Karpas-422 (cell line): ENCODE measurements around the gene NLRP6. TPM values are rescaled to one million over a fixed set of nuclear protein-coding genes. Genes with fewer than 3 reads are reported as not detected.

ENCODE experiments used
- DNase-seq: peaks from one replicate; pipeline ENCODE4 v3.0.0-alpha.2; 2015
- H2AFZ ChIP-seq: fragments of 200-600 bp; sonication (generic); 2 replicates; pipeline ENCODE4 v1.6.1; 2014; ENCODE audit warnings: antibody characterized with exemption, low read length, mixed read lengths
- H3K27ac ChIP-seq: fragments of 200-600 bp; sonication (generic); 2 replicates; pipeline ENCODE4 v1.5.1; 2014; ENCODE audit warnings: mild to moderate bottlenecking, low read length, moderate library complexity
- H3K27me3 ChIP-seq: fragments of 200-600 bp; sonication (generic); 2 replicates; pipeline ENCODE4 v1.6.1; 2014; ENCODE audit warnings: low read length, mixed read lengths
- H3K36me3 ChIP-seq: fragments of 200-600 bp; sonication (generic); 2 replicates; pipeline ENCODE4 v1.6.1; 2014; ENCODE audit warnings: low read length, mixed read lengths; ENCODE audit not compliant: insufficient read depth
- H3K4me1 ChIP-seq: fragments of 200-600 bp; sonication (generic); 2 replicates; pipeline ENCODE4 v1.6.1; 2014; ENCODE audit warnings: mild to moderate bottlenecking, low read length, mixed read lengths
- H3K4me2 ChIP-seq: fragments of 200-600 bp; sonication (generic); 2 replicates; pipeline ENCODE4 v1.6.1; 2014; ENCODE audit warnings: low read length, low read depth, mild to moderate bottlenecking; ENCODE audit not compliant: poor library complexity, severe bottlenecking
- H3K4me3 ChIP-seq: fragments of 200-600 bp; sonication (generic); 2 replicates; pipeline ENCODE4 v1.5.1; 2014; ENCODE audit warnings: mild to moderate bottlenecking, antibody characterized with exemption, low read length, mixed read lengths
- H3K79me2 ChIP-seq: fragments of 200-600 bp; sonication (generic); 2 replicates; pipeline ENCODE4 v1.6.1; 2014; ENCODE audit warnings: mild to moderate bottlenecking, low read length, mixed read lengths
- H3K9ac ChIP-seq: fragments of 200-600 bp; sonication (generic); 2 replicates; pipeline ENCODE4 v1.6.0; 2014; ENCODE audit warnings: low read length
- H3K9me2 ChIP-seq: fragments of 200-600 bp; sonication (generic), shearing (Covaris generic); replicated peaks from 2 replicates; pipeline ENCODE4 v1.6.0; 2014; ENCODE audit warnings: mild to moderate bottlenecking, low read length, moderate library complexity; ENCODE audit not compliant: insufficient read depth
- H3K9me3 ChIP-seq: fragments of 300-700, 200-600 bp; sonication (generic); 2 replicates; pipeline ENCODE4 v1.6.1; 2014; ENCODE audit warnings: low read length, mixed read lengths
- H4K20me1 ChIP-seq: fragments of 200-600 bp; sonication (generic); 2 replicates; pipeline ENCODE4 v1.6.1; 2014; ENCODE audit warnings: mild to moderate bottlenecking, antibody characterized with exemption, low read length, low read depth; ENCODE audit not compliant: insufficient read depth
- total RNA-seq: library from RNA; depleted of rRNA; stranded (reverse); fragments of >200 nt; shearing (Covaris generic); gene quantifications from 2 replicates; pipeline ENCODE4 v1.2.3, GENCODE V29; 2014; ENCODE audit warnings: low replicate concordance

The NLRP6 gene
- total RNA-seq, 1 experiment from 2014 or later, result not detected

DNA sequence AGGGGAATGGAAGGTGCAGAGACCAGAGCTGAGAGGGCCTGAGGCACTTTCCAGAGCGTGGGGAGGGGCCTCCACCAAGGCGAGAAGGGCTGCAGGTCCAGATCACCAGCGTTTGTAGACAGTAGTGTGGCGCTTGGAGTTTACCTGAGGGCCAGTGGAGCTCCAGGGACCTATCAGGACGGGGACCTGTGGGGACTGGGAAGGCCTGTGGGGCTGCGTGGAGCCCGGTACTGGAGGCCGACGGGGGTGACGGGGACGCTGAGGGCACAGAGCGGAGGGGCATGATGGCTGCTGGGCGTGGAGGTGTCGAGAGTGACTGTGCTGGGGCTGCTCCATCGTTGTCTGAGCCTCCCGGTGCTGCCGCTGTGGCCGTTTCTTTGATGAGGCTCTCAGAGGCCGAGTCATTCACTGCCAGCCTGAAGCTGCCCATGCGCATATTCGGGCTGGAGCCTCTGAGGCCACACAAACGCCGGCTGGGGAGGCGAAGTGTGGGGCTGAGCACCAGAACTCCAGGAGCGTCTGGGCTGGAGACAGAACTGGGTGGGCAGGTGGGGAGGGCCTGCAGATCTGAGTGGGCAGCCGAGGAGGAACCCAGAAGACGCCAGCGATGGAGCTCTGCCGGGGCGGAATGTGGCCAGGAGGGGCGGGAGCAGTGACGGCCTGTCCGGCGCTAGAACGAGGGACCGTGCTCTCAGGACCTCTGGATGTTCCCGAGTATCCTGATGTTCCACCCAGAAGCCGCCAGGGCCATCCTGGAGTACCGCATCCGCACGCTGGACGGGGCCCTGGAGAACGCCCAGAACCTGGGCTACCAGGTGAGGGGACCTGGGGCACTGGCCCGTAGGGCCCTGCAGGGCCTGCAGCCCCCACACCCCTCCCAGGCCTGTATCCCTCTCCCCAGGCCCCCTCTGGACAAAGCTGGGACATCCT lies 13.3 kb downstream of the NLRP6 start:
- no peak for DNase-seq
- H3K27ac ChIP-seq, result no peak overlapping the region

DNA sequence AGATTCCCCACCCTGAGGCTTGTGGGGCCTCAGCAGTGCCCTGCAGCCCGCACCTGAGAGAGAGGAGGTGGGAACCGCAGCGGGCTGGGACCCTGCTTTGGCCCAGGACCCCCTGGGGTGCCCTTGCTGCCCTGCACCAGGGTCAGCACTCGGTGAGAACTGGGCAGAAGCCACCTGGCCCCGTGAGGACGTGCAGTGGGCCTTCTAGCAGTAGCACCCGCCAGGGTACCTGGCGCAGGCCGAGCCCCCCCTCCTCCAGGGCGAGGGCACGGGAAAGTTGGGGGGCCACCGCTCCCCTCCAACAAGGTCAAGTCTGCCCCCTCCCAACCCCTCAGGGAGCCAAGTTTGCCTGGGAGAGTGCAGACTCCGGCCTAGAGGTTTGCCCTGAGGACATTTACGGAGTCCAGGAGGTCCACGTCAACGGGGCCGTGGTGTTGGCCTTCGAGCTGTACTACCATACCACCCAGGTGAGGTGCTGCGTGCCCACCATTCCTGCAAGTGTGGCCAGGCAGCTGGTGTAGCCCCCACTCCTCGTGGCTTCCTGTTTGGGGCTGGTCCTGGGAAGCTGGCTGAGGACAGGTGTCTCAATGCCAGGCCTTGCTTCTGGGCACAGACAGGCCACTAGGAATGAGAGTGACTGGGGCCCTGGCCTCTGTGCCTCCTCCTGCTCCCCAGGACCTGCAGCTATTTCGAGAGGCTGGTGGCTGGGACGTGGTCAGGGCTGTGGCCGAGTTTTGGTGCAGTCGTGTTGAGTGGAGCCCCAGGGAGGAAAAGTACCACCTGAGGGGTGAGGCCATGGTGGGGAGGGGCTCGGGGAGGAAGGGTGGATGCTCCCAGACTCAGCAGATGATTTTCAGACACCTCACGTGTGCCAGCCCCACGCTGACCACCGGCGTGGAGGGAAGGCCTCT lies 14.3 kb downstream of the NLRP6 start:
- H3K9me3 ChIP-seq, result no peaks in the 10 kb centered on the region
- H3K4me2 ChIP-seq, result no peak overlapping the region
- H2AFZ ChIP-seq, result no peak overlapping the region
- H3K9ac ChIP-seq, result no peak overlapping the region
- DNase-seq, result no peak
- no peaks in the 10 kb centered on the region for H3K9me2 ChIP-seq
- no peaks in the 10 kb centered on the region for H3K36me3 ChIP-seq
- no peak overlapping the region for H3K27ac ChIP-seq
- H3K4me1 ChIP-seq, result peaks cover 10% of the 10 kb centered on the region
- H3K4me3 ChIP-seq, result no peak overlapping the region
- H3K27me3 ChIP-seq, result no peaks in the 10 kb centered on the region
- H3K79me2 ChIP-seq, result no peaks in the 10 kb centered on the region
- H4K20me1 ChIP-seq, result no peaks in the 10 kb centered on the region

More for the DNA sequence above, 13.3 kb downstream of the NLRP6 start:
- no peaks in the 10 kb centered on the region for H3K36me3 ChIP-seq
- no peaks in the 10 kb centered on the region for H3K9me3 ChIP-seq
- H3K9ac ChIP-seq, result no peak overlapping the region
- no peaks in the 10 kb centered on the region for H3K9me2 ChIP-seq
- H3K27me3 ChIP-seq, result no peaks in the 10 kb centered on the region
- no peaks in the 10 kb centered on the region for H4K20me1 ChIP-seq
- H3K79me2 ChIP-seq, result no peaks in the 10 kb centered on the region
- no peak overlapping the region for H3K4me3 ChIP-seq
- no peak overlapping the region for H2AFZ ChIP-seq
- H3K4me1 ChIP-seq, result peaks cover 10% of the 10 kb centered on the region
- no peak overlapping the region for H3K4me2 ChIP-seq

- Histone ChIP-seq H3K9ac (no peak overlapping the region), H3K4me2 (no peak overlapping the region), H3K79me2 (no peaks in the 10 kb centered on the region), H2AFZ (no peak overlapping the region), H3K9me3 (no peaks in the 10 kb centered on the region), H3K4me1 (peaks cover 8% of the 10 kb centered on the region), H3K4me3 (no peak overlapping the region), H3K9me2 (no peaks in the 10 kb centered on the region), H3K27me3 (no peaks in the 10 kb centered on the region), H3K36me3 (no peaks in the 10 kb centered on the region), H3K27ac (no peak overlapping the region), H4K20me1 (no peaks in the 10 kb centered on the region)
- DNase-seq, result no peak
These were observed 15.2 kb downstream of the NLRP6 start for GRCh38 chr11:293271-293851.

DNA sequence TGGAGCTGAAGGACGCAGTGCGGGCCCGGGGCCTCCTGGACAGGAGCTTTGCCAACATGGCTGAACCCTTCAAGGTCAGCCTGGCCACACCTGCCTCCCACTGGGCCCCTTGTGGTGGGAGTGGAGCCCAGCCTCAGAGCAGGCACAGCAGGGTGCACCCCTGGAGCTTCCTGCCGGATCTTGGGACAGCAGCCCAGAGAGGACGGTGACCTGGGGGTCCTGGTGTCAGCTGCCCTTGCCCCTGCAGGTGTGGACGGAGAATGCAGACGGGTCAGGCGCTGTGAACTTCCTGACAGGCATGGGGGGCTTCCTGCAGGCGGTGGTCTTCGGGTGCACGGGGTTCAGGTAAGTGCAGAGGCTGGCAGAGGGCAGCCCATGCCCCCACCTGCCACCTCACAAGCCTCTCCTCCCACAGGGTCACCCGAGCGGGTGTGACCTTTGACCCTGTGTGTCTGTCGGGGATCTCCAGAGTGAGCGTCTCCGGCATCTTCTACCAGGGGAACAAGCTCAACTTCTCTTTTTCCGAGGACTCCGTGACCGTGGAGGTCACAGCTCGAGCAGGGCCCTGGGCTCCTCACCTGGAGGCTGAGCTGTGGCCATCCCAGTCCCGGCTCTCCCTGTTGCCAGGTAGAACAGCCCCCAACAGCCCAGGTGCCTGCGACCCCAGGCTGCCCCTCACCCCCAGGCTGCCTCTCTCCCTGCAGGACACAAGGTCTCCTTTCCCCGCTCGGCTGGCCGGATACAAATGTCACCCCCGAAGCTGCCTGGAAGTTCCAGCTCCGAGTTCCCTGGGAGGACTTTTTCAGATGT lies 15.8 kb downstream of the NLRP6 start:
- no peaks in the 10 kb centered on the region for H3K27me3 ChIP-seq
- no peaks in the 10 kb centered on the region for H4K20me1 ChIP-seq
- H3K4me3 ChIP-seq, result no peak overlapping the region
- H3K27ac ChIP-seq, result no peak overlapping the region
- H3K9me3 ChIP-seq, result no peaks in the 10 kb centered on the region
- H2AFZ ChIP-seq, result no peak overlapping the region
- no peak overlapping the region for H3K9ac ChIP-seq
- no peak overlapping the region for H3K4me2 ChIP-seq
- no peak for DNase-seq
- H3K36me3 ChIP-seq, result no peaks in the 10 kb centered on the region
- no peaks in the 10 kb centered on the region for H3K79me2 ChIP-seq
- no peaks in the 10 kb centered on the region for H3K9me2 ChIP-seq
- peaks cover 5% of the 10 kb centered on the region for H3K4me1 ChIP-seq

DNA sequence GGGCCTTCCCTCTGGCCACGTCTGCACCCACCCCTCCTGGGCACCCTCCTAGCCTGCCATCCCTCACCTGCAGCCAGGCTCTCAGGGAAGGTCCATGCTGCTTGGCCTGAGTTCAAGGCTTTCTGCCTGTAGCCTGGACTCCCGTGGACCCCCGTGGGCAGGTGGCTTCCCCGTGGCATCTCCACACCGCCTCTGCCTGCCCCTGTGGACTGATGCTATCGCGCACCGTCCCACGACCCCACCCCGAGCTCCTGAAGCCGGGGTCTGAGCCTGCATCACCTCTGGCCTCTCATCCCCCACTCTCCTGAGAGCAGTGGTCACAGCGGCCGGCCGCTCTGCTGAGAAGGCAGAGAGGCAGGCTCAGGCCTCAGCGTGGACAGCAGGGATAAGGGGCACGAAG lies 16.6 kb downstream of the NLRP6 start:
- H3K27me3 ChIP-seq, result no peaks in the 10 kb centered on the region
- H3K79me2 ChIP-seq, result no peaks in the 10 kb centered on the region
- H2AFZ ChIP-seq, result no peak overlapping the region
- no peak overlapping the region for H3K27ac ChIP-seq
- H3K9me2 ChIP-seq, result no peaks in the 10 kb centered on the region
- no peak overlapping the region for H3K4me3 ChIP-seq
- H3K36me3 ChIP-seq, result no peaks in the 10 kb centered on the region
- no peaks in the 10 kb centered on the region for H3K9me3 ChIP-seq
- no peak overlapping the region for H3K4me2 ChIP-seq
- DNase-seq, result no peak
- H4K20me1 ChIP-seq, result no peaks in the 10 kb centered on the region
- no peak overlapping the region for H3K9ac ChIP-seq
- peaks cover 1% of the 10 kb centered on the region for H3K4me1 ChIP-seq

GRCh38 chr11:295351-296170 lies 17.4 kb downstream of the NLRP6 start:
- Histone ChIP-seq H3K27ac (no peak overlapping the region), H3K27me3 (no peaks in the 10 kb centered on the region), H3K79me2 (no peaks in the 10 kb centered on the region), H3K9ac (no peak overlapping the region), H3K4me2 (no peak overlapping the region), H3K4me1 (no peaks in the 10 kb centered on the region), H3K4me3 (no peak overlapping the region), H3K9me2 (no peaks in the 10 kb centered on the region), H2AFZ (no peak overlapping the region), H3K9me3 (no peaks in the 10 kb centered on the region), H3K36me3 (no peaks in the 10 kb centered on the region), H4K20me1 (no peaks in the 10 kb centered on the region)
- DNase-seq, result no peak
